CD4-positive, alpha-beta T cell treated with Interleukin-15 for 4 hours (primary cell): Measurements from ENCODE around the gene GALNT17.
"Not testable (repeated sequence)": the region's sequence is repeated elsewhere in the genome, so short reads cannot be mapped to it uniquely, and the experiment has no call there.

Experiments used
- DNase-seq: peaks from one replicate; pipeline ENCODE4 v3.0.0-alpha.2; 2020; ENCODE audit warnings: low spot score

Gene GALNT17

GRCh38 chr7:71635849-71636248 lies 503.9 kb downstream of the GALNT17 start:
- DNase-seq, result not testable (repeated sequence)

- no peak for DNase-seq
Measured at GRCh38 chr7:71636329-71636728, 504.4 kb downstream of the GALNT17 start.

GRCh38 chr7:71637578-71637977 lies 505.6 kb downstream of the GALNT17 start:
- DNase-seq, result no peak

- DNase-seq, result no peak
Measured at GRCh38 chr7:71638108-71638507, 506.2 kb downstream of the GALNT17 start.

GRCh38 chr7:71639382-71640085 lies 507.6 kb downstream of the GALNT17 start:
- no peak for DNase-seq

- not testable (repeated sequence) for DNase-seq
Measured at GRCh38 chr7:71643031-71643430, 511.1 kb downstream of the GALNT17 start.

- no peak for DNase-seq
Measured at GRCh38 chr7:71645836-71646235, 513.9 kb downstream of the GALNT17 start.

- no peak for DNase-seq
Measured at GRCh38 chr7:71649812-71650211, 517.9 kb downstream of the GALNT17 start.

- DNase-seq, result no peak
Measured at GRCh38 chr7:71650653-71651337, 518.9 kb downstream of the GALNT17 start.

- DNase-seq, result no peak
Measured at GRCh38 chr7:71652510-71652909, 520.6 kb downstream of the GALNT17 start.

GRCh38 chr7:71657386-71657785 lies 525.4 kb downstream of the GALNT17 start:
- DNase-seq, result no peak

GRCh38 chr7:71659622-71660021 lies 527.7 kb downstream of the GALNT17 start:
- no peak for DNase-seq

GRCh38 chr7:71661671-71662224 lies 529.8 kb downstream of the GALNT17 start:
- no peak for DNase-seq

GRCh38 chr7:71665716-71666115 lies 533.8 kb downstream of the GALNT17 start:
- DNase-seq, result no peak

- DNase-seq, result no peak
Measured at GRCh38 chr7:71668572-71668971, 536.6 kb downstream of the GALNT17 start.

GRCh38 chr7:71679480-71679879 lies 547.5 kb downstream of the GALNT17 start:
- no peak for DNase-seq

- DNase-seq, result no peak
Measured at GRCh38 chr7:71682181-71682580, 550.2 kb downstream of the GALNT17 start.

- no peak for DNase-seq
Measured at GRCh38 chr7:71682841-71683781, 551.2 kb downstream of the GALNT17 start.

- no peak for DNase-seq
Measured at GRCh38 chr7:71687286-71687685, 555.3 kb downstream of the GALNT17 start.

GRCh38 chr7:71687831-71688599 lies 556.1 kb downstream of the GALNT17 start:
- DNase-seq, result no peak

- no peak for DNase-seq
Measured at GRCh38 chr7:71691538-71691937, 559.6 kb downstream of the GALNT17 start.
